Lung (tissue), 16 donors: ENCODE data around the gene LTBP3. TPM values are rescaled to one million over a fixed set of nuclear protein-coding genes. Genes with fewer than 3 reads are reported as not detected.

Experiments
- ATAC-seq: fragments of 200-7000 bp; cut with Tn5 transposase; one replicate; pipeline ENCODE4 v1.9.1; 2020; ENCODE audit warnings: moderate number of reproducible peaks; ENCODE audit not compliant: insufficient read depth, low FRiP score
- DNase-seq, 3 donors: peaks; one replicate each; pipeline ENCODE4 v3.0.0-alpha.2; 2013 to 2017
- H3K27ac ChIP-seq, 2 donors: one replicate each; pipeline ENCODE4 v1.5.1; 2013; ENCODE audit warnings: mild to moderate bottlenecking in 2 of 2, moderate library complexity in 2 of 2, control low read depth in 1 of 2, inconsistent platforms in 1 of 2, low read depth in 1 of 2, low read length in 1 of 2
- H3K27me3 ChIP-seq, 3 donors: one replicate each; pipeline ENCODE4 v1.5.1; 2013; ENCODE audit warnings: low read length in 2 of 3; ENCODE audit not compliant: control insufficient read depth in 3 of 3, insufficient read depth in 3 of 3
- H3K36me3 ChIP-seq, 4 donors: one replicate each; pipeline ENCODE4 v1.5.1; 2013; ENCODE audit warnings: low read length in 4 of 4, mild to moderate bottlenecking in 1 of 4, moderate library complexity in 1 of 4; ENCODE audit not compliant: control insufficient read depth in 4 of 4, insufficient read depth in 4 of 4
- H3K4me1 ChIP-seq, 5 donors: one replicate each; pipeline ENCODE4 v1.5.1; 2013; ENCODE audit warnings: low read length in 5 of 5, mild to moderate bottlenecking in 2 of 5, moderate library complexity in 1 of 5; ENCODE audit not compliant: control insufficient read depth in 5 of 5, insufficient read depth in 5 of 5
- H3K4me3 ChIP-seq: one replicate; pipeline ENCODE4 v1.5.1; 2013; ENCODE audit warnings: mild to moderate bottlenecking, control low read depth, moderate library complexity
- H3K9ac ChIP-seq, 2 donors: one replicate each; pipeline ENCODE4 v1.5.1; 2013; ENCODE audit warnings: low read length in 2 of 2, control low read depth in 1 of 2; ENCODE audit not compliant: insufficient read depth in 1 of 2
- H3K9me3 ChIP-seq, 4 donors: one replicate each; pipeline ENCODE4 v1.5.1; 2013; ENCODE audit warnings: low read length in 3 of 4, mild to moderate bottlenecking in 1 of 4, moderate library complexity in 1 of 4; ENCODE audit not compliant: control insufficient read depth in 4 of 4, insufficient read depth in 3 of 4
- CTCF ChIP-seq: IDR thresholded peaks from 2 replicates; pipeline ENCODE4 v1.5.1; 2012; ENCODE audit warnings: mild to moderate bottlenecking; ENCODE audit errors: control extremely low read depth, extremely low read depth
- WGBS, 2 donors: extraction: QIAGEN DNeasy Blood & Tissue Kit; methylation state at CpG; one replicate each; pipeline ENCODE4 v1.1.7; 2013; 5-methylcytosine and 5-hydroxymethylcytosine counted together
- long read RNA-seq, 5 donors: transcript quantifications; one replicate each; lab custom pipeline, GENCODE V29; 2026
- polyA plus RNA-seq, 2 donors: library from polyadenylated mRNA; stranded (reverse); fragments of 200-250 nt; gene quantifications; one replicate each; pipeline ENCODE4 v1.2.1, GENCODE V29; 2013
- total RNA-seq, 2 donors: library from RNA; depleted of rRNA in 1 of 2; stranded (reverse); fragments of >200 nt in 1 of 2; gene quantifications; one replicate each; pipeline ENCODE4 v1.2.1, GENCODE V29; 2014 to 2021
- donor health status: control.
- donor health status: control.
- donor health status: Bipolar disorder and iron deficiency.
- donor health status: healthy.
- donor health status: DM: yes; HTN: yes; CAD: no.

Gene LTBP3
- total RNA-seq (100 to 1,000 TPM; 100 to 111 TPM), polyA plus RNA-seq (10 to 100 TPM; 39.1 to 46.6 TPM)
- long read RNA-seq, donor 1, partial matches to known transcripts, result 82 of 103 reads
- long read RNA-seq, donor 1, other reads (novel, unspliced or antisense), result 5 of 103 reads
- long read RNA-seq, donor 2, partial matches to known transcripts, result 18 of 25 reads
- long read RNA-seq, donor 2, other reads (novel, unspliced or antisense), result 0 of 25 reads
- long read RNA-seq, donor 3, partial matches to known transcripts, result 64 of 72 reads
- long read RNA-seq, donor 3, other reads (novel, unspliced or antisense), result 0 of 72 reads
- long read RNA-seq, donor 4, partial matches to known transcripts, result 36 of 64 reads
- long read RNA-seq, donor 4, other reads (novel, unspliced or antisense), result 15 of 64 reads
- long read RNA-seq, donor 5, transcript LTBP3-214 (10 exons, 1,889 nt), result major isoform, 8 of 112 reads
- long read RNA-seq, donor 5, partial matches to known transcripts, result 99 of 112 reads
- long read RNA-seq, donor 5, other reads (novel, unspliced or antisense), result 0 of 112 reads

DNA sequence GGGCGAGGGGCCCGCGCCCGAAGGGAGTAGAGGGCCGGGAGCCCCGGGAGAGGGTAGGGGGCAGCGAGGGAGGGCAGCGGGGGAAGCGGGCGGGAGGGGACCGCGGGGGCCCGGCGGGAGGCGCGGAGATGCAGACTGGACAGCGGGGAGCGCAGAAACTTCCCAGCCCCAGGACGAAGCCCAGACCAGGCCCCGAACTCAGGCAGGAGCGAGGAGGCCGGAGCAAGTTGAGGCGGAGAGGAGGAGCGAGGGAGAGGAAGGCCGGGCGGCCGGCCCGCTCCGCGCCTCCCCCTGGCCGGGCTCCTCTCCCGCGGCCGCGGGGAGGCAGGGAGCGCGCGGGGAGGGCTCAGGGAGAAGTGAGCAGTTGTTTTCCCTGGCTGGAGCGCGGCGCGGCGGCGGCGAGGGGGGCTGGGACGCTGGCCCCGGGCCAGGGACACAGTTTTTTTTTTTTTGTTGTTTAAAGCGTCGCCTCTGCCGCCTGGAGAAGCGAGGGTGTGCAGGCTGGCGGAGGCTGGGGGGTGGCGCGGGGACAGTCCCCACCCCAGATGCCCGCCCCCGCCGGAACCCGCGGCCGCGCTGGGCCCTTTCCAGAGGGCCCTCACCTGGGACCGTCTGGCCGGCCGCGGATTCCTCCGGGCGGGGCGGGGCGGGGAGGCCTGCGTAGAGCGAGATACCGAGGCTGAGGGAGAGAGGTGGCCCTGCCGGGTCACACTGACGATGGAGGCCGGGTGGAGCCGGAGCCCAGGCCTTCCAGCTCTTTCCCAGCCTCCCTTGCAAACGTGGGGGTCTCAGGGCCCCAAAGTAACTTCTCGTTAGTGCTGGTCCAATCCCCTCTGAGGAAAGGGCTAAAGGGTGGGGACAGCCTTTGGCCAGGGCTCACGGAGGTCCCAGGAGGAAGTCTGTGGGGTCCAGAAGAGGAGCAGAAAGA is at the start of gene LTBP3:
Gene LTBP3, minus strand, starts transcription at position 358 of the 928 bp plus-strand sequence. CDS start 400 bp downstream, outside the sequence.
- TF ChIP-seq CTCF, result no peak
- ATAC-seq, result peak; percentile 82
- H3K4me1 ChIP-seq, result peaks cover 0 to 58% (median 30%) of the 10 kb centered on the region in 5 donors
- peaks cover 0 to 2% (median 0%) of the 10 kb centered on the region in 3 donors for H3K27me3 ChIP-seq
- H3K9me3 ChIP-seq, result no peaks in the 10 kb centered on the region
- H3K9ac ChIP-seq, result peak within 1 kb of the TSS in 1 of 2 donors; percentile 87
- peak within 1 kb of the TSS; percentile 76 to 90 for H3K27ac ChIP-seq
- WGBS, 2 donors, result 1% methylated on average over 45 to 79 of the region's 79 CpGs
- peak within 1 kb of the TSS; percentile 33 for H3K4me3 ChIP-seq
- peak; percentile 93 to 95 (median 95) for DNase-seq
- H3K36me3 ChIP-seq, result peaks cover 0 to 5% (median under 1%) of the 10 kb centered on the region in 4 donors

- TF ChIP-seq CTCF, result no peak
- Histone ChIP-seq H3K9ac (no peak overlapping the region), H3K27ac (peak overlapping the region; percentile 66 to 74), H3K36me3 (peaks cover 4 to 57% (median 31%) of the 10 kb centered on the region in 4 donors), H3K4me1 (peaks cover 0 to 32% (median 7%) of the 10 kb centered on the region in 5 donors), H3K9me3 (no peaks in the 10 kb centered on the region), H3K4me3 (no peak overlapping the region), H3K27me3 (no peaks in the 10 kb centered on the region)
- ATAC-seq (peak; percentile 87), DNase-seq (peak; percentile 96)
- 46 to 79% methylated on average over 67 of the region's 67 CpGs for WGBS, 2 donors
These were observed 48.9 kb upstream of the LTBP3 start for GRCh38 chr11:65606876-65607613.

DNA sequence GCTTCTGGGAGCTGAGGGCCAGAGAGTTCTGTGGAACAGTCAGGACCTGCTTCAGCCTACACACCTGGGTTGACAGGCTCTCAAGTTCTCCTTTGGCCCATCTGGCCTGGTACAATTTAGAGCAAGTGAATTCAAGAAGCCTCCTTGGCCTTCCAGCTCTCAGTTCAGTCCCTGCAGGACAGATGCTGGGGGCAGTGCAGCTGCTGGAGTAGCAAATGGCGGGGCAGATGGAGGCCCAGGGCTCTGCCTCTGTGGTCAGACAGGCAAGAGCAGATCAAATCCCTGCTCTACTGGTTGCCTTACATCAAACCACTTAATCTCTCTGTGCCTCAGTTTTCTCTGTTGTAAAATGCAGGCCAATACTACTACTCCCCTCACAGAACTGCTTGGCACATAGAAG is 46.1 kb upstream of the LTBP3 start:
- H3K27ac ChIP-seq, result peak overlapping the region in 1 of 2 donors; percentile 32
- peaks cover 0 to 11% (median 7%) of the 10 kb centered on the region in 5 donors for H3K4me1 ChIP-seq
- no peaks in the 10 kb centered on the region for H3K27me3 ChIP-seq
- H3K4me3 ChIP-seq, result no peak overlapping the region
- DNase-seq, result no peak
- 95 to 96% methylated on average over 1 of the region's 1 CpG for WGBS, 2 donors
- TF ChIP-seq CTCF, result no peak
- H3K9ac ChIP-seq, result no peak overlapping the region
- H3K36me3 ChIP-seq, result peaks cover 4 to 58% (median 35%) of the 10 kb centered on the region in 4 donors
- H3K9me3 ChIP-seq, result peaks cover 0 to 2% (median 0%) of the 10 kb centered on the region in 4 donors
- ATAC-seq, result no peak
